GM12875 (cell line): ENCODE measurements around the gene CD300E.

Source experiments
- H3K4me3 ChIP-seq: one replicate; pipeline ENCODE4 v1.5.1; 2011; ENCODE audit warnings: low read depth, low read length, control low read depth
- CTCF ChIP-seq: IDR thresholded peaks from 2 replicates; pipeline ENCODE4 v1.5.1; 2011; ENCODE audit warnings: low read depth, mild to moderate bottlenecking, control low read depth, inconsistent platforms, low read length, moderate library complexity, borderline replicate concordance; ENCODE audit not compliant: insufficient read depth

Gene CD300E

GRCh38 chr17:74652020-74652419 is 28.5 kb upstream of the CD300E start:
- TF ChIP-seq CTCF, result no peak
- no peak overlapping the region for H3K4me3 ChIP-seq

GRCh38 chr17:74649909-74650308 is 26.4 kb upstream of the CD300E start:
- no peak for TF ChIP-seq CTCF
- no peak overlapping the region for H3K4me3 ChIP-seq

- no peak for TF ChIP-seq CTCF
- H3K4me3 ChIP-seq, result no peak overlapping the region
Measured at GRCh38 chr17:74647871-74648672, 24.5 kb upstream of the CD300E start.

- peak; percentile 59; the same call in 1 of the 2 replicates for TF ChIP-seq CTCF
- no peak overlapping the region for H3K4me3 ChIP-seq
Measured at GRCh38 chr17:74646231-74646630, 22.7 kb upstream of the CD300E start.

DNA sequence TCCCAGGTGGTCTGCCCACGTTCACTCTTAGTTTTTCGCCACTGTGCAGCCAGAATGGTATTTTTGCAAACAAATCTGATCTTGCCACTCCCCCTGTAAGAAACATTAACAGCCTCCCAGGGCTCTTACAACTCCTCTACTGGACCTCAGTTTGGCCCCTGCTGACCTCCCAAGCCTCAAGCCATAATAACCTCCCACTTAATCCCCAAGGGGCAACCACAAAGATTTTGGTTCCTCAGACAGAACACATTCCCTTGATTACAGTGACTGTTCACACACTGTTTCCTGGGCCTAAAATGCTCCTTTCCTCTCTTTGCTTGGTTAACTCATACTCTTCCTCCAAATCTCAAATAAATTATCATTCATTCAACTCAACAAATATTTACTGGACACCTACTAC is 21.5 kb upstream of the CD300E start:
- H3K4me3 ChIP-seq, result no peak overlapping the region
- TF ChIP-seq CTCF, result no peak

DNA sequence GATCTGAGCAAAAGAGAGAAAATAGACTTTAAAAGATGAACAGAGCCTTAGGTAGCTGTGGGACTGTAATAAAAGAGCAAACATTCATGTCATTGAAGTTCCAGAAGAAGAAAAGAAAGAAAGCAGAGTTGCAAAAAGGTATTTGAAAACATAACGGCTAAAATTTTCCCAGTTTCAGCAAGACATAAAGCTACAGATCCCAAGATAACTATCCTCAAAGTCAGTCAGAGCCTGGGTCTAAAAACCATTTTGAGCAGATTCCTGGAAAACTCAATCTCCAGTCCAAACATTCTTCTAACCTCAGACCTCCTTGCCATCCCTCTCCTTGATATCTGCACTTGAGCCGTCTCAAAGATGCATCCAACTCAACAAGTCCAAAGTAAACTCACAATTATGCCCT is 20.9 kb upstream of the CD300E start:
- no peak for TF ChIP-seq CTCF
- H3K4me3 ChIP-seq, result no peak overlapping the region

DNA sequence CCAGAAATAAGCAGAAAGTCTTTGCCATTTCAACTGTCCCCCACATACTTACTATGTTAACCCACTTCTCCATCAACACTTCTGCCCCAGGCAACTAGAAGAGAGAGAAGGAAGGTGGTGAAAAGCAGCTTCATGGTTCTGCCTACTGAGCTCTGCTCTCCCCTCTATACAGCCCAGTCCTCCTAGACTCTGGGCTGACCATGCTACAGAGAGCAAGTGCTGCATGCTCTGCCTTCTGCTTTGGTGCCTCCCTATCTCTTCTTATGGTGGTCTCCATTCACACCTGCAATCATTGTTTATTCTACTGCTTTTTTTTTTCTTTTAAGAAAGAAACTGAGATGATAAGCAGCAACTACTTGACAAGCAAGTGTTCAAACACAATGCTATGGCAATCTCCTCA is 20.3 kb upstream of the CD300E start:
- no peak for TF ChIP-seq CTCF
- no peak overlapping the region for H3K4me3 ChIP-seq
